GM18867 (cell line): ENCODE results near the gene CCR5AS.
"Not testable (repeated sequence)": the region's sequence is repeated elsewhere in the genome, so short reads cannot be mapped to it uniquely, and the experiment has no call there.

ENCODE experiments used
- ATAC-seq: cut with Tn5 transposase; IDR thresholded peaks from one replicate; pipeline ENCODE4 v1.9.1; 2021; ENCODE audit warnings: mild to moderate bottlenecking, moderate library complexity; ENCODE audit not compliant: unreplicated experiment

CCR5AS gene

GRCh38 chr3:46429671-46430070 lies 22.8 kb upstream of the CCR5AS start:
- no peak for ATAC-seq

GRCh38 chr3:46429250-46429649 lies 22.4 kb upstream of the CCR5AS start:
- no peak for ATAC-seq

- ATAC-seq: no peak
Observed at GRCh38 chr3:46427916-46428833, 21.3 kb upstream of the CCR5AS start.

- not testable (repeated sequence) for ATAC-seq
Observed at GRCh38 chr3:46427404-46427803, 20.5 kb upstream of the CCR5AS start.

GRCh38 chr3:46426476-46426875 lies 19.6 kb upstream of the CCR5AS start:
- ATAC-seq: not testable (repeated sequence)

GRCh38 chr3:46423588-46423987 lies 16.7 kb upstream of the CCR5AS start:
- ATAC-seq: no peak

GRCh38 chr3:46422617-46423016 lies 15.8 kb upstream of the CCR5AS start:
- no peak for ATAC-seq

GRCh38 chr3:46420931-46421330 lies 14.1 kb upstream of the CCR5AS start:
- ATAC-seq: no peak

GRCh38 chr3:46419816-46420215 lies 12.9 kb upstream of the CCR5AS start:
- ATAC-seq: no peak

GRCh38 chr3:46417841-46418611 lies 11.2 kb upstream of the CCR5AS start:
- no peak for ATAC-seq

GRCh38 chr3:46416811-46417510 lies 10.1 kb upstream of the CCR5AS start:
- no peak for ATAC-seq

GRCh38 chr3:46416125-46416810 lies 9.4 kb upstream of the CCR5AS start:
- no peak for ATAC-seq

GRCh38 chr3:46414739-46415138 lies 7.9 kb upstream of the CCR5AS start:
- ATAC-seq: no peak

- no peak for ATAC-seq
Observed at GRCh38 chr3:46413951-46414350, 7.1 kb upstream of the CCR5AS start.

GRCh38 chr3:46412786-46413298 lies 6.0 kb upstream of the CCR5AS start:
- no peak for ATAC-seq

GRCh38 chr3:46411271-46411670 lies 4.4 kb upstream of the CCR5AS start:
- ATAC-seq: no peak

GRCh38 chr3:46410669-46411068 lies 3.8 kb upstream of the CCR5AS start:
- no peak for ATAC-seq

GRCh38 chr3:46409739-46410489 lies 3.0 kb upstream of the CCR5AS start:
- ATAC-seq: no peak

- no peak for ATAC-seq
Observed at GRCh38 chr3:46408853-46409252, 2.0 kb upstream of the CCR5AS start.

GRCh38 chr3:46407970-46408369 lies 1.1 kb upstream of the CCR5AS start:
- ATAC-seq: no peak
